ENCODE results near the gene LRRC74A. TPM values are rescaled to one million over a fixed set of nuclear protein-coding genes. Genes with fewer than 3 reads are reported as not detected.
A peak's percentile ranks its signal among the peaks of the same experiment; 100 is the strongest.

The LRRC74A gene
- total RNA-seq, 1 donor from 2014 or later: not detected

- DNase-seq: no peak
- H3K27ac ChIP-seq: peak overlapping the region; percentile 38
- peaks cover 39% of the 10 kb centered on the region for H3K4me1 ChIP-seq
- peaks cover 84% of the 10 kb centered on the region for H3K36me3 ChIP-seq
- intact Hi-C loops (cut with DNase I): no loop called here
- no peak for TF ChIP-seq CTCF (IDR thresholded peaks at IDR 0.05)
- H3K9me3 ChIP-seq: no peaks in the 10 kb centered on the region
- H3K4me3 ChIP-seq: no peak overlapping the region
- no peak for ATAC-seq
- no peaks in the 10 kb centered on the region for H3K27me3 ChIP-seq (ENCODE audit: low read depth)
These were observed 43.2 kb upstream of the LRRC74A start for GRCh38 chr14:76782885-76783566.

- DNase-seq: no peak
- H3K4me3 ChIP-seq: no peak overlapping the region
- H3K27ac ChIP-seq: no peak overlapping the region
- no peaks in the 10 kb centered on the region for H3K27me3 ChIP-seq (ENCODE audit: low read depth)
- intact Hi-C loops (cut with DNase I): no loop called here
- no peak for ATAC-seq
- peaks cover 39% of the 10 kb centered on the region for H3K4me1 ChIP-seq
- TF ChIP-seq CTCF (IDR thresholded peaks at IDR 0.05): no peak
- peaks cover 91% of the 10 kb centered on the region for H3K36me3 ChIP-seq
- H3K9me3 ChIP-seq: no peaks in the 10 kb centered on the region
These were observed 41.8 kb upstream of the LRRC74A start for GRCh38 chr14:76784266-76784874.

GRCh38 chr14:76784881-76785280, 41.3 kb upstream of the LRRC74A start:
- Histone ChIP-seq H3K27ac (no peak overlapping the region), H3K4me3 (no peak overlapping the region), H3K36me3 (peaks cover 91% of the 10 kb centered on the region), H3K4me1 (peaks cover 39% of the 10 kb centered on the region), H3K27me3 (ENCODE audit: low read depth) (no peaks in the 10 kb centered on the region), H3K9me3 (no peaks in the 10 kb centered on the region)
- peak; percentile 82 for TF ChIP-seq CTCF (IDR thresholded peaks at IDR 0.05)
- peak; percentile 72 for DNase-seq
- peak; percentile 85 to 91 for ATAC-seq
- intact Hi-C loops (cut with DNase I): no loop called here

- H3K36me3 ChIP-seq: peaks cover 97% of the 10 kb centered on the region
- TF ChIP-seq CTCF (IDR thresholded peaks at IDR 0.05): no peak
These were observed 39.6 kb upstream of the LRRC74A start for GRCh38 chr14:76786601-76787000.

GRCh38 chr14:76792422-76792821, 33.8 kb upstream of the LRRC74A start:
- no peak for DNase-seq
- no peak for TF ChIP-seq CTCF (IDR thresholded peaks at IDR 0.05)
- H3K9me3 ChIP-seq: no peaks in the 10 kb centered on the region
- intact Hi-C loops (cut with DNase I): no loop called here
- no peaks in the 10 kb centered on the region for H3K4me1 ChIP-seq
- no peak overlapping the region for H3K4me3 ChIP-seq
- no peaks in the 10 kb centered on the region for H3K27me3 ChIP-seq (ENCODE audit: low read depth)
- ATAC-seq: no peak
- H3K27ac ChIP-seq: no peak overlapping the region
- peaks cover 73% of the 10 kb centered on the region for H3K36me3 ChIP-seq

More at GRCh38 chr14:76786601-76787000, 39.6 kb upstream of the LRRC74A start:
- ATAC-seq (no peak), DNase-seq (no peak)
- Histone ChIP-seq H3K4me1 (peaks cover 30% of the 10 kb centered on the region), H3K9me3 (no peaks in the 10 kb centered on the region), H3K4me3 (no peak overlapping the region), H3K27me3 (ENCODE audit: low read depth) (no peaks in the 10 kb centered on the region), H3K27ac (no peak overlapping the region)
- intact Hi-C loops (cut with DNase I): no loop called here
